ENCODE data around the gene TBC1D22A. TPM values are rescaled to one million over a fixed set of nuclear protein-coding genes. Genes with fewer than 3 reads are reported as not detected.
A peak's percentile ranks its signal among the peaks of the same experiment; 100 is the strongest.

Gene TBC1D22A
- total RNA-seq, 4 donors from 2014 or later, result 15.6 to 21.7 (median 20.5) TPM

- Histone ChIP-seq H3K4me3 (no peak overlapping the region), H3K27me3 (no peaks in the 10 kb centered on the region), H3K4me1 (peaks cover 0 to 12% (median 0%) of the 10 kb centered on the region in 3 donors), H3K36me3 (peaks cover 0 to 22% (median 0%) of the 10 kb centered on the region in 3 donors), H3K27ac (no peak overlapping the region), H3K9me3 (no peaks in the 10 kb centered on the region)
- no peak for DNase-seq
- WGBS, 2 donors, result 90 to 93% methylated on average over 4 to 7 of the region's 7 CpGs
- intact Hi-C loops (cut with DNase I), result no loop called here
- no peak for TF ChIP-seq POLR2A (IDR thresholded peaks at IDR 0.05)
- no peak for TF ChIP-seq CTCF (IDR thresholded peaks at IDR 0.05)
Measured at GRCh38 chr22:47020166-47020565, 257.7 kb downstream of the TBC1D22A start.

GRCh38 chr22:47021371-47022074 is 259.1 kb downstream of the TBC1D22A start:
- no peak overlapping the region for H3K4me3 ChIP-seq
- WGBS, 2 donors, result 82 to 92% methylated on average over 4 to 5 of the region's 7 CpGs
- no peak for DNase-seq
- no peaks in the 10 kb centered on the region for H3K9me3 ChIP-seq
- H3K27me3 ChIP-seq, result no peaks in the 10 kb centered on the region
- intact Hi-C loops (cut with DNase I), result no loop called here
- peaks cover 0 to 12% (median 0%) of the 10 kb centered on the region in 3 donors for H3K4me1 ChIP-seq
- peaks cover 0 to 9% (median 0%) of the 10 kb centered on the region in 3 donors for H3K36me3 ChIP-seq
- TF ChIP-seq POLR2A (IDR thresholded peaks at IDR 0.05), result no peak
- TF ChIP-seq CTCF (IDR thresholded peaks at IDR 0.05), result no peak
- peak overlapping the region in 2 of 4 donors; percentile 32 to 63 for H3K27ac ChIP-seq

- intact Hi-C loops (cut with DNase I), result no loop called here
- 93 to 95% methylated on average over 3 of the region's 3 CpGs for WGBS, 2 donors
- Histone ChIP-seq H3K27ac (peak overlapping the region in 2 of 4 donors; percentile 32 to 63), H3K4me3 (no peak overlapping the region), H3K36me3 (peaks cover 0 to 3% (median 0%) of the 10 kb centered on the region in 3 donors), H3K27me3 (no peaks in the 10 kb centered on the region), H3K4me1 (peaks cover 0 to 12% (median 0%) of the 10 kb centered on the region in 3 donors), H3K9me3 (no peaks in the 10 kb centered on the region)
- no peak for TF ChIP-seq POLR2A (IDR thresholded peaks at IDR 0.05)
- TF ChIP-seq CTCF (IDR thresholded peaks at IDR 0.05), result no peak
- DNase-seq, result no peak
Measured at GRCh38 chr22:47022075-47022473, 259.6 kb downstream of the TBC1D22A start.

GRCh38 chr22:47022475-47022874 is 260.0 kb downstream of the TBC1D22A start:
- Histone ChIP-seq H3K4me1 (peaks cover 0 to 12% (median 0%) of the 10 kb centered on the region in 3 donors), H3K4me3 (no peak overlapping the region), H3K27me3 (no peaks in the 10 kb centered on the region), H3K36me3 (no peaks in the 10 kb centered on the region), H3K9me3 (no peaks in the 10 kb centered on the region), H3K27ac (peak overlapping the region in 1 of 4 donors; percentile 32)
- intact Hi-C loops (cut with DNase I), result no loop called here
- no peak for TF ChIP-seq POLR2A (IDR thresholded peaks at IDR 0.05)
- TF ChIP-seq CTCF (IDR thresholded peaks at IDR 0.05), result no peak
- WGBS, 2 donors, result 92 to 93% methylated on average over 7 of the region's 7 CpGs
- no peak for DNase-seq

- H3K27me3 ChIP-seq, result no peaks in the 10 kb centered on the region
- H3K4me1 ChIP-seq, result peaks cover 0 to 12% (median 0%) of the 10 kb centered on the region in 3 donors
- H3K9me3 ChIP-seq, result no peaks in the 10 kb centered on the region
- no peak for DNase-seq
- 96% methylated on average over 13 of the region's 13 CpGs for WGBS, 2 donors
- intact Hi-C loops (cut with DNase I), result no loop called here
- H3K4me3 ChIP-seq, result no peak overlapping the region
- H3K27ac ChIP-seq, result no peak overlapping the region
- TF ChIP-seq CTCF (IDR thresholded peaks at IDR 0.05), result no peak
- TF ChIP-seq POLR2A (IDR thresholded peaks at IDR 0.05), result no peak
- no peaks in the 10 kb centered on the region for H3K36me3 ChIP-seq
Measured at GRCh38 chr22:47023871-47024270, 261.4 kb downstream of the TBC1D22A start.
